Left forelimb (tissue), 1 donor: ENCODE measurements around the gene ELAVL1.

Experiments used
- DNase-seq: peaks from one replicate; pipeline ENCODE4 v3.0.0-alpha.2; 2018; ENCODE audit warnings: low spot score

ELAVL1 gene

GRCh38 chr19:7909471-7910067 is 95.9 kb downstream of the ELAVL1 start:
- no peak for DNase-seq

- DNase-seq, result no peak
These were observed 96.5 kb downstream of the ELAVL1 start for GRCh38 chr19:7908742-7909461.
